IPS DF 4.7 (cell line): ENCODE results near the gene SNX9.
"Not testable (repeated sequence)": the region's sequence is repeated elsewhere in the genome, so short reads cannot be mapped to it uniquely, and the experiment has no call there.

Experiments
- DNase-seq: peaks from one replicate; pipeline ENCODE4 v3.0.0-alpha.2; 2013; ENCODE audit warnings: low spot score; ENCODE audit errors: extremely low read depth

The SNX9 gene

DNA sequence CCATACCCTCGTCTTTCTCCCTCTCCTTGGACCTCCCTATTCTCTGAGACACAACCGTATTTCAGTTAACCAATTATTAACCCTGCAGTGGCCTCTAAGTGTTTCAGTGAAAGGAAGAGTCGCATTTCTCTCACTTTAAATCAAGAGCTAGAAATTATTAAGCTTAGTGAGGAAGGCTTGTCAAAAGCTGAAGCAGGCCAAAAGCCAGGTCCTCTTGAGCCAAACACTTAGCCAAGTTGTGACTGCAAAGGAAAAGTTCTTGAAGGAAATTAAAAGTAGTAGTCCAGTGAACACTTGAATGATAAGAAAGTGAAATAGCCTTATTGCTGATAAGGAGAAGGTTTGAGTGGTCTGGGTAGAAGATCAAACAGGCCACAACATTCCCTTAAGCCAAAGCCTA is 58.3 kb downstream of the SNX9 start:
- no peak for DNase-seq

DNA sequence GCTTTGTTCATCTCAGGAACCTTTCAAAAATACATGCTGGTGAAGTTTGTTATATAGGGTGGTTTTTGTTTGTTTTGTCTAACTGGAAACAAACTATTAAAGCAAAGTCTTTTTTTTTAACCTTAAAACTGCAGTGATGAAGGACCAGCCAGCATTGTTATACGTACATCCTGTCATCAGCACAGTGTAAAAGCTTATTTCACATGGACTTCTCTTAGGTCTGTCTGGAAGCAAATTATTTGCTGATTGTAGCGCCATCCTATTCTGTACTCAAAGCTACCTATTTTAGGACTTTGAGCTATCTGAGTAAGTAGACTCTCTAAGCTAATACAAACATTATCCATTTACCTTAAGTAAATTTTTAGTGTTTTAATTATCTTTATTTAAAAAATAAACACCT is 61.7 kb downstream of the SNX9 start:
- DNase-seq: no peak

DNA sequence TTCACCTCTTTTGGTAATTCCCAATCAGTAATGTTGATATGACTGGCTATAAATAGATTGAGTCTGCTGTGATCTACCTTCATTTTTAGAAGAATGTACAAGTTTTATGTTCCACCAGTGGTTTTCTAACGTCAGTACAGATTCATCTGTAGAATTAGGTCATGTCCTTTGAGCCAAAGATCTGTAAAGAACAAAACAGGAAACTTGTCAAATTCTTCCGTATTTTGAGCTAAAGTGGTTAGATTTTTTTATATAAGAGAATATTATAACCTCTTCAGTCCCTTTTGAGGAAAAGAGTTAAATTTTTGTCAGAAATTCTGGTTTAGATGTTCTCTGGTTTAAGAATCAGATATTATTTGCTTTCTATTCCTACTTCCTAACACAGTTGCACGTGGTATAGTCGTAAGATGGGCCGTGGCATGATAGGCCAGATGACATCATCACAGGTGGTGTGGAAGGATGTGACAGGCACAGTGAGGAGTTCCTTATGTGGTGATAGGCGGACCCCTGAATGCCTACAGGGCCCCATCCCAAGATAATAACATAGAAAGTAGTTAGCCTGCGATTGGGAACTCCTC is 62.3 kb downstream of the SNX9 start:
- DNase-seq: no peak

GRCh38 chr6:157885876-157886275 is 62.8 kb downstream of the SNX9 start:
- no peak for DNase-seq

DNA sequence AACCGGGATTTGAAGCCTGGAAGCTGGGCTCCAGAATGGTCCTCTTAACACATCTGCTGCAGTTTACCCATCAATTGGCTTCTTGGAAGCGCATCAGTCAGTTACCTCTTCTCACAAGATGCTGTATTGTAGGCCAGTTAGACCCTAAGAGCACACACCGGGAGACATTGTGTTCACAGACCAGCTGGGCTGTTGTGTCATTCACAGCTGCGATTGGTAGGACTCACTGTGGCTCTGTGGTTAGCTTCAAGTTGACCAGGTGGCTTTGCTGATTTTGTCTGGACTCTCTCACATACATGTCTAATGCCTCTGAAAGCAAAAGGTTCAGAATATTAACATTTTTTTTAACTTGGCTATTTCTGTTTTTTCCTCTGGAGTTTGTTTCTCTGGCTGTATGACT is 64.8 kb downstream of the SNX9 start:
- DNase-seq: no peak

DNA sequence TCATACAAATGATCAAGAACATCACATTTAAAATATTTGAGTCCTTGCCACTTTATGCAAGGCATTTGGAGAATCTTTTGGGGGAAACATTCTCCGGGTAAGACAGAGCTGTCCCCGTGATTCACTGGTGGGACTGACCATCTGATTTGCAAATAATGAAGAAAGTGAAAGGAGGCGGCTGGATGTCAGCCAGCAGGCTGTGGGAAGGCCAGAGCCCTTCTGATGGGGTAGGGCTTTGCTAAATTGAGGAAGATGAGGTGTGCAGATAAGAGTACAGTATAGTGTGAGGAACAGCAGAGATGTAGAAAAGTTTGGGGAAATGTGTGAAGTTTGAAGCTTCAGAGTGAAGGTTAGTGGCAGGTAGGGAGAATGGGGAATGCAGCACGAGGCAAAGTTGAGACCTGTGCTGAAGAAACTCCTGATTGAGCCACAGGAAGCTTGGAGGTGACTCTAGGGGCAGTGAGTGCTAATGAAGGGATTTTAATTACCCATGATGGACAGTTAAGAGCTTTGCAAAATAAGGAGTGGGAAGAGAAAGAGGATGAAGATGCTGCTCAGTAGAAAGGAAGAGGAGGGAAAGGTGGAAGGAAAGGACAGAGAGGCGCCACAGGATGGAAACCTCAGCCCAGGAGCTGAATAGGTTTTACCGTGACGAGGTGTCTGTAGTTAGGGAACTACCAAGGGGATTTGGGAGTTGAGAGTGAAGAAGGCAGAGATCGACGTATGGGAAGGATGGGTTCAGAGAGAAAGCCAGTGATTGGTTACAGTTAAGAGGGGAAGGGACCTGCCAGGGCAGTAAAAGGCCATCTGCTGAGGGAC is 68.7 kb downstream of the SNX9 start:
- no peak for DNase-seq

GRCh38 chr6:157892363-157892877 is 69.4 kb downstream of the SNX9 start:
- DNase-seq: no peak

DNA sequence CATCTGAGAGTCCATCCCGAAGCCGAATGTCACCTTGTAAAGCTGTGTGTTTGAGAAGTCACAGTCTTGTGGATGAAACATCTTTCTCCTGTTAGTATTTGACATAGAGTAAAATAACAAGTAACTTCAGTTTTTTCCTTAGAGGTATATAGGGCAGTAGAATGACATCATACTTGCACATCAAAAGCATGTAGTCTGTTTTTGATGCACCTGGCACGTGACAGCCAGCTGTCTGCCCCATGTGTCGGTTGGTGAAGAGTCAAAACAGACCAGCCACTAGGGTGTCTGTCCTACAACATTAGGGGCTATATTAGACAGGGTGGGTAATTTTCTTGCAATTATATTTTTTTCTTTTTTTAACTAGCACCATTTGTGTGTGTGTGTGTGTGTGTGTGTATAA is 70.2 kb downstream of the SNX9 start:
- DNase-seq: no peak

DNA sequence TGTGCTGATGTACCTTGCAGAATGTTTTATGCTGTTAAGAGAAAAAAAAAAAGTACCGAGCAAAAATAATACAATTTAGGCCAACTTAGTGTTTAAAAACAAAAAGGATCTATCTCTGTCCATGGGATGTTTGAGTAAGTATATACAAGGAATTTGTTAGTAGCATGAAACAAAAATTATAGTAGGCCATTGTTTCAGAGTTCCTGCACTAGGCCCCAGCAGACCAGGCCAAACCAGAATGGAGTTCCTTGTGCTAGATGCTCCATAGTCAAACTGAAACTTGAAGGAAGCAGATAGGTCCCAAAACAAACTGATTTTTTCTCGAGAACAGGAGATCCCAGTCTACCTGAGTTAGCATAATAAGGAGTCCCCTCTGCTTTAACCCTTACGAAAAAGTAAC is 72.5 kb downstream of the SNX9 start:
- no peak for DNase-seq

DNA sequence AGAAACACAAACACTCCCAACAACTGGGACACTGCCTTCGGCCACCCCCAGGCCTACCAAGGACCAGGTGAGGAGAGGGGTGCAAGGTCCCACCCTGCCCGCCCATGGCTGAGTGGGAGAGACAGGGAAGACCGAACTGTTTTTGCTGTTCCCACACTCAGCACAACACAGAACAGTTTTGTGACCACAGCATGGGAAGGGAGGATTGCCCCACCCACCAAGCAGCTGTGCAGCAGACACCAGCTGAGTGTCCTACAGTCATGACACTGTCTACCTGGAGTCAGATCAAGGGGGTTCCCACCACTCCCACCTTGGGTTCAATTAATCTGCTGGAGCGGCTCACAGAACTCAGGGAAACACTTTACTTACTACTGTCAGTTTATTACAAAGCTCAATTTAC is 73.9 kb downstream of the SNX9 start:
- no peak for DNase-seq

- no peak for DNase-seq
Observed at GRCh38 chr6:157898169-157898568, 75.1 kb downstream of the SNX9 start.

GRCh38 chr6:157898640-157899039 is 75.6 kb downstream of the SNX9 start:
- DNase-seq: no peak

- DNase-seq: not testable (repeated sequence)
Observed at GRCh38 chr6:157900262-157900661, 77.2 kb downstream of the SNX9 start.

DNA sequence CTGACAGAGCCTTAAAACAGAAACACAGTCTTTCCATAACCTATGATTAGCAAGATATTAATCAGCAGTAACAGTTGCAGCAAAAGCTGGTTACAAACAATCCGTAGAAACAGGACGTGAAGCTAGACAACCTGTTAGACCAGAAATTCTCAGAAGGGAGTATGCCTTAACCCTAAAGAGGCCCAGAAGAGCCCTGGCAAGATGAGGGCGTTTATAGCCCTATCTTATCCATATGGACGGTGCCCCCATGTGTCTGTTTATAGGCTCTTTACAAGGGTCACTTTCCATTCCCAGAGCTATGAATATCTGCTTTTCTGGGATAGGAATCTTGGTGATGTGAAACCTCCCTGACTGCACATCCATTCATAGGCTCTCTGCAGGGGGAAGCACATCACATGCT is 77.7 kb downstream of the SNX9 start:
- not testable (repeated sequence) for DNase-seq

DNA sequence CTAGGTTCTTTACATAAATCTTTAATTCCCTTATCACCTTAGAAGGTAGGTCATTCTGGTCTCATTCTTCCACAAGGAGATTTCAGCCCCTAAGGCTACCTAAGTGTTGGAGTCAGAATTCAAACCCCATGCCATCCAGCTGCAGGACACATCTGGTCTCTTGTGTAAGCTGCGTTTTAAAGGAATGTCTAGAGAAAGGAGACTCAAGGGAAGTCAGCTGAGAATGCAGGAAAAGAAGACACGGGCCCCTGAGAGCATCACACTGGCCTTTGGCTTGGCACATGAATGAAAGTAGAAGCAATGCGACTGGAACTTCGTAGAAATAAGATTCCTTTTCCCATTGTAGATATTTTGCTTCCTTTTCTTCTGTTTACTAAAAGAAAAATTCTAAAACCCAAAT is 82.0 kb downstream of the SNX9 start:
- no peak for DNase-seq

DNA sequence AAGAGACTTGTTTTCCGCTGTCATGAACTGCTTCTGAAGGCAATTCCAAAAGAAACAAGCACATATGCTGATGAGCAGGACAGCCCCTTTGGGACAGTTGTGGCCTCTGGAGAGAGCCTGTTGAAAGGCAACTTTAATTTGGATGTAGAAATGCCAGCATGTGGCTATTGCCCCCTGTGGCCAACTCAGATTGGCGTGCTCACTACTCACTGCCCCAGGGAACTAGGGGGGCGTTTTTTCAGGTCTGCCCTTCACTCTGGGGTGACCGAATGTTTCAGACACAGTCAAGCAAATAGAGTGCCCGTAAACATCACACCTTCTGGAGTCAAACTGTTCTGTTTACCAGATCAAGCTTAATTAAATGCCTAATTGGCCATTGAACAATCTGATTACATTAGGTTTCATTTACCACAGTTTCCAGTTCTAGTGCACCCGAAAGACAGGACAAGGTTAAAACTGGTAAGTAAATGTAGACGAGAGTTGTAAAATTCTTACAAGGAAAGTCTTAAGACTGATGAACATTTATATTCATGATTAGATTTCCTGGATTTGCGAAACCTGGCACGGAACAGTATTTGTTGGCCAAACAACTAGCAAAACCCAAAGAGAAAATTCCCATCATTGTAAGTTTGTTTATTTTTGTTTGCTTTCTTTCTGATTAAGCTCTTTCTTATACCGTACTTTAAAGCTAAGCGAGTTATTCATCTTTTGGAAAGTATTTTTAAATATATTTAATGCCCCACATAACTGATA is 82.7 kb downstream of the SNX9 start:
- no peak for DNase-seq

- DNase-seq: no peak
Observed at GRCh38 chr6:157906537-157907061, 83.6 kb downstream of the SNX9 start.

GRCh38 chr6:157907651-157908050 is 84.6 kb downstream of the SNX9 start:
- no peak for DNase-seq

- DNase-seq: no peak
Observed at GRCh38 chr6:157908369-157909281, 85.6 kb downstream of the SNX9 start.

- no peak for DNase-seq
Observed at GRCh38 chr6:157909282-157909664, 86.2 kb downstream of the SNX9 start.

- DNase-seq: no peak
Observed at GRCh38 chr6:157911278-157911677, 88.2 kb downstream of the SNX9 start.
